ENCODE results near the gene FOXJ2. TPM values are rescaled to one million over a fixed set of nuclear protein-coding genes. Genes with fewer than 3 reads are reported as not detected.
A peak's percentile ranks its signal among the peaks of the same experiment; 100 is the strongest.

The FOXJ2 gene
- total and polyA plus RNA-seq, 9 donors = 10.5 to 32.1 (median 28.3) TPM

DNA sequence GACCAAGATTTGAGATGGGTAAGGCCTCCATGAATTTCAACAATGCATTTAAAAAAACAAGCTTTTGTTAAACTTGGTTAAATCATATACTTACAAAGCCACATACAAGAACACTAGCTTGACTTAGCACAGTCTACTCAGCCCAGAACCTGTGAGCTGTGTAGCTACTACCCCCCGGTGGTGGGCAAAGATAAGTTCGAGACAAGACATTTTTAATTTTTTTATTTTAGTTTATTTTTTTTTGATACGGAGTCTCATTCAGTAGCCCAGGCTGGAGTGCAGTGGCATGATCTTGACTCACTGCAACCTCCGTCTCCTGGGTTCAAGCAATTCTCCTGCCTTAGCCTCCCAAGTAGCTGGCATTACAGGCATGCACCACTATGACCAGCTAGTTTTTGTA, 45.9 kb downstream of the FOXJ2 start:
- intact Hi-C loops (cut with DNase I) = no loop called here
- H3K9me3 ChIP-seq = no peaks in the 10 kb centered on the region
- H3K36me3 ChIP-seq = no peaks in the 10 kb centered on the region
- H3K27ac ChIP-seq = no peak overlapping the region
- H3K4me1 ChIP-seq (ENCODE audit: insufficient read depth) = peaks cover 1% of the 10 kb centered on the region
- WGBS, 3 donors = 25 to 34% (median 26%) methylated on average over 4 of the region's 4 CpGs
- DNase-seq = peak in 2 of 5 donors; percentile 19 to 31
- TF ChIP-seq, protein P1, sequence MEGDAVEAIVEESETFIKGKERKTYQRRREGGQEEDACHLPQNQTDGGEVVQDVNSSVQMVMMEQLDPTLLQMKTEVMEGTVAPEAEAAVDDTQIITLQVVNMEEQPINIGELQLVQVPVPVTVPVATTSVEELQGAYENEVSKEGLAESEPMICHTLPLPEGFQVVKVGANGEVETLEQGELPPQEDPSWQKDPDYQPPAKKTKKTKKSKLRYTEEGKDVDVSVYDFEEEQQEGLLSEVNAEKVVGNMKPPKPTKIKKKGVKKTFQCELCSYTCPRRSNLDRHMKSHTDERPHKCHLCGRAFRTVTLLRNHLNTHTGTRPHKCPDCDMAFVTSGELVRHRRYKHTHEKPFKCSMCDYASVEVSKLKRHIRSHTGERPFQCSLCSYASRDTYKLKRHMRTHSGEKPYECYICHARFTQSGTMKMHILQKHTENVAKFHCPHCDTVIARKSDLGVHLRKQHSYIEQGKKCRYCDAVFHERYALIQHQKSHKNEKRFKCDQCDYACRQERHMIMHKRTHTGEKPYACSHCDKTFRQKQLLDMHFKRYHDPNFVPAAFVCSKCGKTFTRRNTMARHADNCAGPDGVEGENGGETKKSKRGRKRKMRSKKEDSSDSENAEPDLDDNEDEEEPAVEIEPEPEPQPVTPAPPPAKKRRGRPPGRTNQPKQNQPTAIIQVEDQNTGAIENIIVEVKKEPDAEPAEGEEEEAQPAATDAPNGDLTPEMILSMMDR (IDR thresholded peaks at IDR 0.05) = no peak
- TF ChIP-seq POLR2A (IDR thresholded peaks at IDR 0.05) (no peak), EP300 (IDR thresholded peaks at IDR 0.05) (no peak)
- no peaks in the 10 kb centered on the region for H3K27me3 ChIP-seq
- H3K4me3 ChIP-seq = no peak overlapping the region

DNA sequence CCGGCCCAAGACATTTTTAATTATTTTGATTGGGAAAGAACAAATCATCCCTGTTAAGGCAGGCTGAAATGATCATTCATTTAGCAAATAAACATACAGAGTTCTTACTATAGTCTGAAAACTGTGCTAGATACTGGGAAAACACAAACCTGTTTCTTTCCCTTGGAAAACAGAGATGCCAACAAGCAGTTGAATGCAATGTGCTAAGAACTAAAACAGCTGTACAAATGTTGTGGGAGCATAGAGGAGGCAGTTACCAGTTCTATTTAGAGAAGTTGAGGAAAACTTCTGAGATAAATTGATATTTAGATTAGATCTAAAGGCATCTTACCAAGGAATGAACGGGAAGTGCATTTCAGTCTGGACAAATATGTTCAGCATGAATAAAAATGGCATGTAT, 46.4 kb downstream of the FOXJ2 start:
- intact Hi-C loops (cut with DNase I) = no loop called here
- Histone ChIP-seq H3K4me1 (ENCODE audit: insufficient read depth) (peaks cover 4% of the 10 kb centered on the region), H3K27me3 (no peaks in the 10 kb centered on the region), H3K36me3 (no peaks in the 10 kb centered on the region), H3K9me3 (no peaks in the 10 kb centered on the region), H3K27ac (no peak overlapping the region), H3K4me3 (no peak overlapping the region)
- no peak for DNase-seq
- 67 to 75% (median 73%) methylated on average over 2 of the region's 2 CpGs for WGBS, 3 donors
- TF ChIP-seq, protein P1 (IDR thresholded peaks at IDR 0.05) = no peak
- no peak for TF ChIP-seq POLR2A (IDR thresholded peaks at IDR 0.05)
- TF ChIP-seq EP300 (IDR thresholded peaks at IDR 0.05) = no peak

DNA sequence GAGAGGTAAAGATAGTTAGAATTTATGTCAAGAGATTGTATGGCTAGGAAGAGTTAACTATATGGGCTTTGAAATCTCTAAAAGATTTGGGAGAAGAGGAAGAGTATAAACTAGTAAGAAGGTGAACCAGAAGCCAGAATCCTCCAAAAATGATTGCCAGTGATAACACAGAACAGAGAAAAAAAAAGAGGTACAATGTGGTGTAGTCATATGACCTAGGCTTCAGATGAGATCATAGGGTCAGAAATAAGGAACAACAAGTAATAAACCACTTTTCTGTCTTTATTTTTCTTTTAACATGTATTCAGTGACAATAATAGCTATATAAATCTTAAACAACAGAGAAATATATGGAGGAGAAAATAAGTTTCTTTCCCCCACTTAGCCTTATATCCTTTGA, 47.6 kb downstream of the FOXJ2 start:
- no peaks in the 10 kb centered on the region for H3K36me3 ChIP-seq
- intact Hi-C loops (cut with DNase I) = no loop called here
- no peak overlapping the region for H3K27ac ChIP-seq
- no peak overlapping the region for H3K4me3 ChIP-seq
- H3K27me3 ChIP-seq = no peaks in the 10 kb centered on the region
- no peaks in the 10 kb centered on the region for H3K9me3 ChIP-seq
- TF ChIP-seq POLR2A (IDR thresholded peaks at IDR 0.05) (no peak), EP300 (IDR thresholded peaks at IDR 0.05) (no peak)
- TF ChIP-seq, protein P1 (IDR thresholded peaks at IDR 0.05) = no peak
- DNase-seq = no peak
- H3K4me1 ChIP-seq (ENCODE audit: insufficient read depth) = peaks cover 7% of the 10 kb centered on the region

DNA sequence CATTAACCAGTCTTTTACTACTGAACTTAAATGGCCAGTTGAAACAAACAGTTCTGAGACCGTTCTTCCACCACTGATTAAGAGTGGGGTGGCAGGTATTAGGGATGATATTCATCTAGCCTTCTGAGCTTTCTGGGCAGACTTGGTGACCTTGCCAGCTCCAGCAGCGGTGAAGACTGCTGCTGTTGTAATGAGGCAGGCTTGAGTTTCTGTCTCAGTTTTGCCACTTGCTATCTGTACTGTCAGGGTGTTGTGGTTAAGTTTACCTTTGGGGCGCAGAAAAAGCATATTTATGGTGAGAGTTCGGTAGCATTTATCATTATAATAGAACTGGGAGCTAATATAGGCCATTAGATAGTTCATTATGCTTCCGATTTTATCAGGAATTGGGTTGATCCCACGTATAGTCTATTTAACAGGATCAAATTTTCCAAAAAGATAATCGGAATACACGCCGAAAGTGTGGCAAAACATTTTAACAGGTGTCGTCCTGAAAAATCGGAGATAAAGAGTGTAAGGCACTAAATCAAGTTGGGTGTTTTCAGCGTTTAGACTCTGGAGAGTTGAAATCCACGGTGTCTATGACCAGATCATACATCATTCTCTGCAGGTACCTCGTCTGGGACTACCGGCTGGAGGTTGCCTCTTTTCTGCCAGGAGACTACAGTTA, 48.9 kb downstream of the FOXJ2 start:
- DNase-seq = peak in 1 of 5 donors; percentile 30
- no peaks in the 10 kb centered on the region for H3K27me3 ChIP-seq
- H3K4me3 ChIP-seq = peak overlapping the region; percentile 96
- H3K9me3 ChIP-seq = no peaks in the 10 kb centered on the region
- H3K4me1 ChIP-seq (ENCODE audit: insufficient read depth) = peaks cover 7% of the 10 kb centered on the region
- peak overlapping the region; percentile 89 to 92 for H3K27ac ChIP-seq
- H3K36me3 ChIP-seq = no peaks in the 10 kb centered on the region
- WGBS, 3 donors = 0 to 2% (median 0%) methylated on average over 15 of the region's 15 CpGs
- intact Hi-C loops (cut with DNase I) = no loop called here
- no peak for TF ChIP-seq EP300 (IDR thresholded peaks at IDR 0.05)
- TF ChIP-seq, protein P1 (IDR thresholded peaks at IDR 0.05) = no peak
- no peak for TF ChIP-seq POLR2A (IDR thresholded peaks at IDR 0.05)
